Glutamatergic neuron (in vitro differentiated cells): Measurements from ENCODE around the gene C20orf204. TPM values are rescaled to one million over a fixed set of nuclear protein-coding genes. Genes with fewer than 3 reads are reported as not detected.

Experiments
- DNase-seq: peaks from one replicate; pipeline ENCODE4 v3.0.0; 2022
- H3K27ac Mint-ChIP-seq: one replicate; pipeline ENCODE4 v1.8.0; 2020; ENCODE audit warnings: mild to moderate bottlenecking, mixed read lengths, inconsistent platforms; ENCODE audit not compliant: unreplicated experiment
- H3K27me3 Mint-ChIP-seq: one replicate; pipeline ENCODE4 v1.8.0; 2020; ENCODE audit warnings: mild to moderate bottlenecking, moderate library complexity, mixed read lengths, inconsistent platforms; ENCODE audit not compliant: unreplicated experiment
- H3K36me3 Mint-ChIP-seq: one replicate; pipeline ENCODE4 v1.8.0; 2020; ENCODE audit warnings: mild to moderate bottlenecking, mixed read lengths, inconsistent platforms; ENCODE audit not compliant: unreplicated experiment
- H3K4me1 Mint-ChIP-seq: one replicate; pipeline ENCODE4 v1.8.0; 2020; ENCODE audit warnings: mild to moderate bottlenecking, low read depth, mixed read lengths, inconsistent platforms; ENCODE audit not compliant: unreplicated experiment
- H3K4me3 Mint-ChIP-seq: one replicate; pipeline ENCODE4 v1.8.0; 2020; ENCODE audit warnings: mild to moderate bottlenecking, mixed read lengths, inconsistent platforms; ENCODE audit not compliant: unreplicated experiment
- H3K9me3 Mint-ChIP-seq: one replicate; pipeline ENCODE4 v1.8.0; 2020; ENCODE audit warnings: mild to moderate bottlenecking, moderate library complexity, mixed read lengths, inconsistent platforms; ENCODE audit not compliant: unreplicated experiment
- CTCF ChIP-seq: fragments of 200-600 bp; sonication (generic); IDR thresholded peaks from one replicate; pipeline ENCODE4 v1.5.0; 2021; ENCODE audit not compliant: partially characterized antibody, unreplicated experiment
- total RNA-seq: library from RNA; stranded (reverse); fragmentation: NEBNext Ultra II Directional; extraction: Animal tissue kit (Norgen Biotek cat#: 25700); gene quantifications from one replicate; pipeline ENCODE4 v1.2.1, GENCODE V29; 2021; ENCODE audit not compliant: unreplicated experiment

C20orf204 gene
- total RNA-seq, 1 donor from 2014 or later = 3.9 TPM

GRCh38 chr20:64065974-64066343 lies 30.0 kb downstream of the C20orf204 start:
- Mint-ChIP-seq H3K27me3 (peaks cover 5% of the 10 kb centered on the region), H3K27ac (no peak overlapping the region), H3K36me3 (no peaks in the 10 kb centered on the region), H3K4me3 (no peak overlapping the region), H3K4me1 (peaks cover 8% of the 10 kb centered on the region), H3K9me3 (peaks cover 3% of the 10 kb centered on the region)
- no peak for TF ChIP-seq CTCF
- no peak for DNase-seq

- no peak for DNase-seq
- Mint-ChIP-seq H3K4me3 (no peak overlapping the region), H3K9me3 (peaks cover 2% of the 10 kb centered on the region), H3K27ac (no peak overlapping the region), H3K4me1 (peaks cover 8% of the 10 kb centered on the region), H3K27me3 (peaks cover 5% of the 10 kb centered on the region), H3K36me3 (no peaks in the 10 kb centered on the region)
- no peak for TF ChIP-seq CTCF
Measured at GRCh38 chr20:64067005-64067632, 31.1 kb downstream of the C20orf204 start.

GRCh38 chr20:64067733-64068307 lies 31.8 kb downstream of the C20orf204 start:
- H3K36me3 Mint-ChIP-seq = no peaks in the 10 kb centered on the region
- H3K27ac Mint-ChIP-seq = no peak overlapping the region
- H3K4me3 Mint-ChIP-seq = no peak overlapping the region
- H3K9me3 Mint-ChIP-seq = peaks cover 2% of the 10 kb centered on the region
- DNase-seq = no peak
- H3K4me1 Mint-ChIP-seq = peaks cover 8% of the 10 kb centered on the region
- no peak for TF ChIP-seq CTCF
- H3K27me3 Mint-ChIP-seq = peaks cover 5% of the 10 kb centered on the region

- no peak for TF ChIP-seq CTCF
- no peaks in the 10 kb centered on the region for H3K36me3 Mint-ChIP-seq
- no peak for DNase-seq
- H3K27me3 Mint-ChIP-seq = peaks cover 5% of the 10 kb centered on the region
- no peak overlapping the region for H3K4me3 Mint-ChIP-seq
- H3K27ac Mint-ChIP-seq = no peak overlapping the region
- peaks cover 8% of the 10 kb centered on the region for H3K4me1 Mint-ChIP-seq
- H3K9me3 Mint-ChIP-seq = peaks cover 2% of the 10 kb centered on the region
Measured at GRCh38 chr20:64068386-64069208, 32.6 kb downstream of the C20orf204 start.

GRCh38 chr20:64069209-64069613 lies 33.2 kb downstream of the C20orf204 start:
- H3K36me3 Mint-ChIP-seq = no peaks in the 10 kb centered on the region
- TF ChIP-seq CTCF = no peak
- H3K9me3 Mint-ChIP-seq = no peaks in the 10 kb centered on the region
- H3K4me3 Mint-ChIP-seq = no peak overlapping the region
- DNase-seq = no peak
- peaks cover 3% of the 10 kb centered on the region for H3K4me1 Mint-ChIP-seq
- no peak overlapping the region for H3K27ac Mint-ChIP-seq
- peaks cover 1% of the 10 kb centered on the region for H3K27me3 Mint-ChIP-seq
